Dermis blood vessel endothelial cell (primary cell): ENCODE results near the gene EAPP. TPM values are rescaled to one million over a fixed set of nuclear protein-coding genes. Genes with fewer than 3 reads are reported as not detected.
"Not testable (repeated sequence)": the region's sequence is repeated elsewhere in the genome, so short reads cannot be mapped to it uniquely, and the experiment has no call there.

ENCODE experiments used
- DNase-seq: peaks from one replicate; pipeline ENCODE4 v3.0.0; 2010
- total RNA-seq: library from RNA; depleted of rRNA; stranded (reverse); fragments of >200 nt; gene quantifications from 2 replicates; pipeline ENCODE4 v1.2.3, GENCODE V29; 2014

The EAPP gene
- total RNA-seq, 1 donor from 2014 or later: 49.2 TPM

GRCh38 chr14:34537677-34538009 lies 1.9 kb downstream of the EAPP start:
- DNase-seq: no peak

GRCh38 chr14:34536951-34537676 lies 2.4 kb downstream of the EAPP start:
- DNase-seq: no peak

GRCh38 chr14:34527591-34527990 lies 11.9 kb downstream of the EAPP start:
- DNase-seq: no peak

DNA sequence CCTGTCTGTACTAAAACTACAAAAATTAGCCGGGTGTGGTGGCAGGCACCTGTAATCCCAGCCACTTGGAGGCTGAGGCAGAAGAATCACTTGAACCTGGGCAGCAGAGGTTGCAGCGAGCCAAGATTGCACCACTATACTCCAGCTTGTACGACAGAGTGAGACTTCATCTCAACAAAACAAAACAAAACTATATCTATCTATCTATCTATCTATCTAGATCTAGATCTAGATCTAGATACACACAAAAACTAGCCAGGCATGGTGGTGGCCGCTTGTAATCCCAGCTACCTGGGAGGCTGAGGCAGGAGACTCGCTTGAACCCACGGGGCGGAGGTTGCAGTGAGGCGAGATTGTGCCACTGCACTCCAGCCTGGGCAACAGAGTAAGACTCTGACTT lies 15.3 kb downstream of the EAPP start:
- DNase-seq: not testable (repeated sequence)

- peak; percentile 28 for DNase-seq
Observed at GRCh38 chr14:34522496-34522895, 17.0 kb downstream of the EAPP start.

DNA sequence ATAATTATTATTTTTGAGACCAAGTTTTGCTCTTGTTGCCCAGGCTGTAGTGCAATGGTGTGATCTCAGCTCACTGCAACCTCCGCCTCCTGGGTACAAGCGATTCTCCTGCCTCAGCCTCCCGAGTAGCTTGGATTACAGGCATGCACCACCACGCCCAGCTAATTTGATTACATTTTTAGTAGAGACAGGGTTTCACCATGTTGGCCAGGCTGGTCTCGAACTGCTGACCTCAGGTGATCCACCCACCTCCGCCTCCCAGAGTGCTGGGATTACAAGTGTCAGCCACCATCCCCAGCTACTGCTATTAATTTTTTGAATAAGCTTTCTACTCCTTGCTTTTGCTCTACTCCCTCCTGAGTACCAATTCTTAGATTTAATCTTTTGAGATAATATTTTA lies 18.4 kb downstream of the EAPP start:
- not testable (repeated sequence) for DNase-seq

DNA sequence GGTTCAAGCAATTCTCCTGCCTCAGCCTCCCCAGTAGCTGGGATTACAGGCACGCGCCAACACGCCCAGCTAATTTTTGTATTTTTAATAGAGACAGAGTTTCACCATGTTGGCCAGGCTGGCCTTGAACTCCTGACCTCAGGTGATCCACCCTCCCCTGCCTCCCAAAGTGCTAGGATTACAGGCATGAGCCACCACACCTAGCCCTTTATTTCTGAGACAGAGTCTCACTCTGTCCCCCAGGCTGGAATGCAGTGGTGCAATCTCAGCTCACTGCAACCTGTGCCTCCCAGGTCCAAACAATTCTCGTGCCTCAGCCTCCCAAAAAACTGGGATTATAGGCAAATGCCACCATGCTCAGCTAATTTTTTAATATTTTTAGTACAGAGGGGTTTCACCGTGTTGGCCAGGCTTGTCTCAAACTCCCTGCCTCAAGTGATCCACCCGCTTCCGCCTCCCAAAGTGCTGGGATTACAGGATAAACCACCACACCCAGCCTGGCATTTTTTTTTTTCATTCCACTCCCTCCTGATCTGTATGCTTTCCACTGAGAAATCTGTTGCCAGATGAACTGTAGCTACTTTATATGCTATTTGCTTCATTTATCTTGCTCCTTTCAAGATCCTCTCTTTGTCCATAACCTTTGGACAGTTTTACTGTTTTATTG lies 19.1 kb downstream of the EAPP start:
- DNase-seq: not testable (repeated sequence)

DNA sequence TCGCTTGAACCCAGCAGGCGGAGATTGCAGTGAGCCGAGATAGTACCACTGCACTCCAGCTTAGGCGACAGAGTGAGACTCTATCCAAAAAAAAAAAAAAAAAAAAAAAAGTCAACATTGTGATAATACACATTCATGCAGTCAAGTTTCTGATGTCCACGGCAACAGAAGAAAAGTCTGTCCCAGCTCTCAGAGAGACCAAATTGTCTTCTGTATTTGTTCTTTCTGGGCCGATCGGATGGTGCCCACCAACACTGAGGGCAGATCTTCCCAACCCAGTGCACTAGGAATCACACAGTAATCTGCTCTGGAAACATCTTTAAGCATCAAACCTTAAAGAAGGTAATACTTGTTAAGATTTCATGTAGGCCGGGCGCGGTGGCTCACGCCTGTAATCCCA lies 31.6 kb downstream of the EAPP start:
- DNase-seq: no peak

- DNase-seq: no peak
Observed at GRCh38 chr14:34507459-34507858, 32.0 kb downstream of the EAPP start.

GRCh38 chr14:34505124-34505491 lies 34.4 kb downstream of the EAPP start:
- DNase-seq: not testable (repeated sequence)

GRCh38 chr14:34504027-34504426 lies 35.5 kb downstream of the EAPP start:
- DNase-seq: not testable (repeated sequence)

- peak; percentile 58 for DNase-seq
Observed at GRCh38 chr14:34502545-34503225, 36.8 kb downstream of the EAPP start.

GRCh38 chr14:34502001-34502400 lies 37.5 kb downstream of the EAPP start:
- peak; percentile 7 for DNase-seq

DNA sequence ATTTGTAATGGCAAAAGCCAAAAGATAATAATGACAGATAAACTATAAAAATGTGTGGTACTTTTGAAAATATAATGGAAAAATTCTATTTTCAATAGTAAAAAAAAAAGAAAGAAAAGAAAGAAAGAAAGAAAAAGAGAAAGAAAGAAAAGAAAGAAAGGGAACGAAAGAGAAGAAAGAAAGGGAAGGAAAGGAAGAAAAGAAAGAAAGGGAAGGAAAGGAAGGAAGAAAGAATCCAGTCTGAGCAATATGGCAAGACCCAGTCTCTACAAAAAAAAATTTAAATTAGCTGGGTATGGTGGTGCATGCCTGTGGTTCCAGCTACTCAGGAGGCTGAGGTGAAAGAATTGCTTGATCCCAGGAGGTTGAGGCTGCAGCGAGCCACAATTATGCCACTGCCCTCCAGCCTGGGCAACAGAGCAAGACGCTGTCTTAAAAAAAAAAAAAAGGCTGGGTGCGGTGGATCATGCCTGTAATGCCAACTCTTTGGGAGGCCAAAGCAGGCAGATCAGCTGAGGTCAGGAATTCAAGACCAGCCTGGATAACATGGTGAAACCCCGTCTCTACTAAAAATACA lies 38.4 kb downstream of the EAPP start:
- no peak for DNase-seq

GRCh38 chr14:34498684-34499412 lies 40.7 kb downstream of the EAPP start:
- peak; percentile 25 for DNase-seq

GRCh38 chr14:34496679-34497513 lies 42.6 kb downstream of the EAPP start:
- peak; percentile 93 for DNase-seq

DNA sequence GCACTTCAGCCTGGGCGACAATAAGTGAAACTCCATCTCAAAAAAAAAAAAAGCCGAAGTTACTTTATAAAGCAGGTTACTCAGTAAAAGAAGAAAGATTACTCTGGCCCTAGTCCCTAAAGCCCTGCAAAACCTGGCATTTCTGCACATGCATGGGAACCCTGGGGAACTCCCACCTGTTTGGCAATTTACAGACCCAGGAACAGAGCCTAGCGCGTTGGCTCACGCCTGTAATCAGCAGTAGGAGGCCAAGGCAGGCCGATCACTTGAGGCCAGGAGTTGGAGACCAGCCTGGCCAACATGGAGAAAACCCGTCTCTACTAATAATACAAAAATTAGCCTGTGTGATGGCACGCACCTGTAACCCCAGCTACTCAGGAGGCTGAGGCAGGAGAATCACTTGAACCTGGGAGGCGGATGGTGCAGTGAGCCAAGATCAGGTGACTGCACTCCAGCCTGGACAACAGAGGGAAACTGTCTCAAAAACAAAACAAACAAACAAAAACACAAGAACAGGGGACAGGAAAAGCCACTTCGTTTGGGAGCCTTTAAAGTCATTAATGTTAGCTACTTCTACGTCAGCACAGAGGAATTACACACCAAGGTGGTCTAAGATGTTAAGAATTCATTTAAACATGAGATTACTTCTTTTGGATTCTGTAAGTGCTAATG lies 43.4 kb downstream of the EAPP start:
- DNase-seq: no peak

DNA sequence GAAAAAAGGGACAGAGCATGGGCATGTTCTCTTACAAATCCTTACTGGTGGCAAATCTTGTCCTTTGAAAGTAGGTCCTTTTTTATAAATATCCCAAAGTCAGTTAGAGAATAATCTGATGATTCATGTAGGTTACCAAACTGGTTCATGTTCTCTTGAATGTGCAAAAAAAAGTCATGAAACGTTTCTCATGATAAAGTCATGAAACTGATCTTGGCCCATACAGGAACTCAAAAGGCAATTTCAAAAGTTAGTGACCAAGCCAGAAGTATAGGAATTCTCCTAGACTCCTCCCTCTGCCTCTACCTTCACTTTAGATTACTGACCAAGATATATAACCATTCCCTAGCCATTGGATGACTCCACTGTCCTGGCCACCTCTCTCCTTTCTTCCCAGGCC lies 50.2 kb downstream of the EAPP start:
- no peak for DNase-seq

- no peak for DNase-seq
Observed at GRCh38 chr14:34488528-34488927, 51.0 kb downstream of the EAPP start.

DNA sequence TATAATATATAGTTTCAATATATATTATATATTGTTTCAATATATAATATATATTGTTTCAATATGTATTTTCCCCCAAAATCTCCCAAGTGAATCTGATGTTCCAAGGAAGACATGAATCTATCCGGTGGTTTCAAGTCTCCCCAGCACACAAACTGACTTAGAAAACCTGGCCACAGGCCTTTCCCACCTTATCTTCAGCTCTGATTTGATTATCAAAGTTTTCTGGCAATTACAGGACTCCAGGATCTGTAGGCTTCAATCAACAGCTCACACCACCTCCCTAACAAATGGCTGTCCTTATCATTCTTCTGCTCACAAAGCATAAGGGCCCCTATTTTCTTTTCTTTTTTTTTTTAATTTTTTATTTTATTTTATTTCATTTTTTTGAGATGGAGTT lies 54.8 kb downstream of the EAPP start:
- DNase-seq: no peak

DNA sequence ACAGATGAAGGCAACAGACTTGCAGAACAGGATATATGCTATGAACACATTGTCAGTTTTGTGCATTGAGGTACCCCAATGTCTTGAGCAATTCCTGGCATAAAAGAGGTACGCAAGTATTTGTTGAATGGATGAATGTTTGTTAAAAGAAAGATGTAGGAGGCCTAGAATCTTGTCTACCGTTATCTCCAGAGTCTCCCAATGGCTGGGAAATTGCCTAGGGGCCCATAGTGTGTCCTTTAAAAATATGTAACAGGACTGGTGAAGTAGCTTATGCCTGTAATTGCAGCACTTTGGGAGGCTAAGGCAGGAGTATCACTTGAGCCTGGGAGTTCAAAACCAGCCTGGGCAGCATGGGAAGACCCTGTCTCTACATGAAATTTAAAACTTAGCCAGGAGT lies 57.0 kb downstream of the EAPP start:
- DNase-seq: no peak
